DND-41 (cell line): ENCODE data around the gene MAGEA11.
"Not testable (repeated sequence)": the region's sequence is repeated elsewhere in the genome, so short reads cannot be mapped to it uniquely, and the experiment has no call there.

ENCODE experiments used
- ATAC-seq: fragments of 200-7000 bp; cut with Tn5 transposase; 3 replicates; pipeline ENCODE4 v1.9.1; 2021; ENCODE audit warnings: low read depth; ENCODE audit not compliant: insufficient read depth
- DNase-seq: peaks from one replicate; pipeline ENCODE4 v3.0.0-alpha.2; 2020
- H2AFZ ChIP-seq: 2 replicates; pipeline ENCODE4 v1.6.0; 2012; ENCODE audit warnings: low read depth, low read length
- H3K27ac ChIP-seq: 2 replicates; pipeline ENCODE4 v1.5.1; 2012; ENCODE audit warnings: low read length, inconsistent platforms
- H3K27me3 ChIP-seq: fragments of 200-600 bp; sonication (generic); 2 replicates; pipeline ENCODE4 v1.6.0; 2012; ENCODE audit warnings: low read length, mild to moderate bottlenecking, inconsistent platforms; ENCODE audit not compliant: insufficient read depth, poor library complexity
- H3K36me3 ChIP-seq: 2 replicates; pipeline ENCODE4 v1.5.1; 2012; ENCODE audit warnings: low read length, inconsistent platforms; ENCODE audit not compliant: insufficient read depth
- H3K4me1 ChIP-seq: 2 replicates; pipeline ENCODE4 v1.5.1; 2012; ENCODE audit warnings: mild to moderate bottlenecking, low read length; ENCODE audit not compliant: insufficient read depth
- H3K4me2 ChIP-seq: 2 replicates; pipeline ENCODE4 v1.6.0; 2012; ENCODE audit warnings: mild to moderate bottlenecking, moderate library complexity, low read length, inconsistent platforms; ENCODE audit not compliant: insufficient read depth
- H3K4me3 ChIP-seq, 2 experiments: fragments of 200-600 bp in 1 of 2; shearing (Covaris generic) in 1 of 2; 2 replicates each; pipeline ENCODE4 v1.5.1; 2012 to 2016; ENCODE audit warnings: inconsistent platforms in 2 of 2, low read length in 2 of 2, mild to moderate bottlenecking in 2 of 2, low read depth in 1 of 2, moderate library complexity in 1 of 2
- H3K79me2 ChIP-seq: 2 replicates; pipeline ENCODE4 v1.6.0; 2012; ENCODE audit warnings: low read length, inconsistent platforms; ENCODE audit not compliant: insufficient read depth
- H3K9ac ChIP-seq: 2 replicates; pipeline ENCODE4 v1.6.0; 2012; ENCODE audit warnings: low read depth, mild to moderate bottlenecking, inconsistent platforms, low read length, moderate library complexity
- H3K9me3 ChIP-seq: 2 replicates; pipeline ENCODE4 v1.5.1; 2012; ENCODE audit warnings: low read length, moderate library complexity, mild to moderate bottlenecking, inconsistent platforms; ENCODE audit not compliant: insufficient read depth, severe bottlenecking
- H4K20me1 ChIP-seq: 2 replicates; pipeline ENCODE4 v1.6.0; 2012; ENCODE audit warnings: low read length; ENCODE audit not compliant: insufficient read depth
- CTCF ChIP-seq: IDR thresholded peaks from 2 replicates; pipeline ENCODE4 v1.5.1; 2012; ENCODE audit warnings: borderline replicate concordance, low read length, moderate library complexity, mild to moderate bottlenecking; ENCODE audit not compliant: poor library complexity, severe bottlenecking; ENCODE audit errors: extremely low read depth
- EZH2 ChIP-seq: IDR thresholded peaks from 3 replicates; pipeline ENCODE4 v1.6.1; 2012; ENCODE audit warnings: borderline replicate concordance, low read depth, mild to moderate bottlenecking, moderate library complexity, low read length, inconsistent platforms; ENCODE audit not compliant: severe bottlenecking

The MAGEA11 gene

GRCh38 chrX:149721778-149722177 lies 9.9 kb downstream of the MAGEA11 start:
- Histone ChIP-seq H3K4me1 (no peaks in the 10 kb centered on the region), H3K4me2 (no peak overlapping the region), H3K27ac (no peak overlapping the region), H4K20me1 (no peaks in the 10 kb centered on the region), H3K9ac (no peak overlapping the region), H3K4me3 (no peak overlapping the region), H3K27me3 (no peaks in the 10 kb centered on the region), H3K9me3 (no peaks in the 10 kb centered on the region), H2AFZ (no peak overlapping the region), H3K36me3 (no peaks in the 10 kb centered on the region), H3K79me2 (no peaks in the 10 kb centered on the region)
- no peak for DNase-seq
- ATAC-seq: no peak
- TF ChIP-seq CTCF (no peak), EZH2 (no peak)

GRCh38 chrX:149723583-149724118 lies 11.8 kb downstream of the MAGEA11 start:
- DNase-seq, H3K36me3 ChIP-seq, H3K9me3 ChIP-seq, H4K20me1 ChIP-seq, H2AFZ ChIP-seq, H3K4me3 ChIP-seq, H3K27ac ChIP-seq, H3K27me3 ChIP-seq, H3K79me2 ChIP-seq, H3K4me1 ChIP-seq, H3K4me2 ChIP-seq, H3K9ac ChIP-seq, ATAC-seq: not testable (repeated sequence)

- not testable (repeated sequence) for H3K4me1 ChIP-seq, H3K4me2 ChIP-seq, H3K4me3 ChIP-seq, H4K20me1 ChIP-seq, ATAC-seq, H3K79me2 ChIP-seq, H2AFZ ChIP-seq, H3K27ac ChIP-seq, H3K9me3 ChIP-seq, H3K27me3 ChIP-seq, H3K36me3 ChIP-seq, H3K9ac ChIP-seq, DNase-seq
Observed at GRCh38 chrX:149727308-149727707, 15.4 kb downstream of the MAGEA11 start.

- H3K36me3 ChIP-seq, H3K9me3 ChIP-seq, H3K27ac ChIP-seq, DNase-seq, H3K79me2 ChIP-seq, H3K27me3 ChIP-seq, ATAC-seq, H2AFZ ChIP-seq, H3K4me1 ChIP-seq, H3K4me3 ChIP-seq, H3K9ac ChIP-seq, H3K4me2 ChIP-seq, H4K20me1 ChIP-seq: not testable (repeated sequence)
Observed at GRCh38 chrX:149742269-149742668, 30.4 kb downstream of the MAGEA11 start.

GRCh38 chrX:149746390-149747007 lies 34.6 kb downstream of the MAGEA11 start:
- not testable (repeated sequence) for H3K36me3 ChIP-seq, H3K27me3 ChIP-seq, H2AFZ ChIP-seq, H3K27ac ChIP-seq, H3K79me2 ChIP-seq, DNase-seq, H4K20me1 ChIP-seq, H3K4me1 ChIP-seq, H3K4me2 ChIP-seq, H3K9me3 ChIP-seq, H3K9ac ChIP-seq, H3K4me3 ChIP-seq
- peak; percentile 58; the same call in 2 of the 3 replicates for ATAC-seq
